ENCODE data around the gene SDF2.

Gene SDF2

GRCh38 chr17:28634206-28634865 lies 27.4 kb downstream of the SDF2 start:
- Histone ChIP-seq H3K18ac (ENCODE audit: low read length) (peak overlapping the region; percentile 15), H2AK5ac (ENCODE audit: low read length) (no peak overlapping the region), H3K36me3 (ENCODE audit: control insufficient read depth in 1 of 2, insufficient read depth in 2 of 2, low read length in 2 of 2) (peaks cover 53 to 80% of the 10 kb centered on the region in 2 experiments), H2BK5ac (ENCODE audit: low read depth, low read length, poor library complexity) (no peak overlapping the region), H3K27me3 (ENCODE audit: insufficient read depth, low read length) (no peaks in the 10 kb centered on the region), H3K4me1 (ENCODE audit: control insufficient read depth in 1 of 2, insufficient read depth in 2 of 2, low read length in 2 of 2) (no peaks in the 10 kb centered on the region), H3K27ac (ENCODE audit: low read depth, low read length) (no peak overlapping the region), H3K79me2 (ENCODE audit: control insufficient read depth, insufficient read depth, low read length, poor library complexity) (no peaks in the 10 kb centered on the region), H2BK120ac (ENCODE audit: insufficient read depth, low read length, poor library complexity) (no peak overlapping the region), H4K91ac (ENCODE audit: low read depth, low read length) (no peak overlapping the region), H3K14ac (ENCODE audit: low read length) (no peak overlapping the region), H4K8ac (ENCODE audit: low read depth, low read length) (no peak overlapping the region), H3K9me3 (ENCODE audit: insufficient read depth, low read depth, low read length) (no peaks in the 10 kb centered on the region), H3K23ac (ENCODE audit: low read length) (no peak overlapping the region), H3K4me3 (ENCODE audit: low read depth, low read length) (no peak overlapping the region), H2AFZ (ENCODE audit: insufficient read depth, low read length, poor library complexity) (no peak overlapping the region), H2BK12ac (ENCODE audit: low read length) (no peak overlapping the region), H3K4me2 (ENCODE audit: low read length) (no peak overlapping the region), H3K9ac (ENCODE audit: low read length) (no peak overlapping the region), H3K4ac (ENCODE audit: low read depth, low read length) (no peak overlapping the region), H4K12ac (ENCODE audit: low read depth, low read length) (no peak overlapping the region), H3K79me1 (ENCODE audit: low read length) (no peaks in the 10 kb centered on the region)
- no CpG with 5 or more reads among the region's 14 CpGs for WGBS (ENCODE audit: extremely low coverage, insufficient coverage, insufficient read length)
- peak; percentile 67 to 90 for DNase-seq

GRCh38 chr17:28626818-28627217 lies 34.9 kb downstream of the SDF2 start:
- no peak overlapping the region for H2AK5ac ChIP-seq (ENCODE audit: low read length)
- no CpG with 5 or more reads among the region's 4 CpGs for WGBS (ENCODE audit: extremely low coverage, insufficient coverage, insufficient read length)
- no peak overlapping the region for H3K23ac ChIP-seq (ENCODE audit: low read length)
- no peaks in the 10 kb centered on the region for H3K9me3 ChIP-seq (ENCODE audit: insufficient read depth, low read depth, low read length)
- H2BK120ac ChIP-seq (ENCODE audit: insufficient read depth, low read length, poor library complexity), result no peak overlapping the region
- no peak overlapping the region for H3K18ac ChIP-seq (ENCODE audit: low read length)
- no peaks in the 10 kb centered on the region for H3K27me3 ChIP-seq (ENCODE audit: insufficient read depth, low read length)
- no peaks in the 10 kb centered on the region for H3K4me1 ChIP-seq (ENCODE audit: control insufficient read depth in 1 of 2, insufficient read depth in 2 of 2, low read length in 2 of 2)
- H3K9ac ChIP-seq (ENCODE audit: low read length), result no peak overlapping the region
- H3K36me3 ChIP-seq (ENCODE audit: control insufficient read depth in 1 of 2, insufficient read depth in 2 of 2, low read length in 2 of 2), result peaks cover 26 to 56% of the 10 kb centered on the region in 2 experiments
- no peak overlapping the region for H3K4me2 ChIP-seq (ENCODE audit: low read length)
- no peak overlapping the region for H3K4ac ChIP-seq (ENCODE audit: low read depth, low read length)
- no peak overlapping the region for H3K4me3 ChIP-seq (ENCODE audit: low read depth, low read length)
- no peak overlapping the region for H2BK12ac ChIP-seq (ENCODE audit: low read length)
- H3K27ac ChIP-seq (ENCODE audit: low read depth, low read length), result no peak overlapping the region
- H3K79me1 ChIP-seq (ENCODE audit: low read length), result no peaks in the 10 kb centered on the region
- DNase-seq, result no peak
- H3K79me2 ChIP-seq (ENCODE audit: control insufficient read depth, insufficient read depth, low read length, poor library complexity), result no peaks in the 10 kb centered on the region
- H4K8ac ChIP-seq (ENCODE audit: low read depth, low read length), result no peak overlapping the region
- no peak overlapping the region for H4K91ac ChIP-seq (ENCODE audit: low read depth, low read length)
- H2BK5ac ChIP-seq (ENCODE audit: low read depth, low read length, poor library complexity), result no peak overlapping the region
- no peak overlapping the region for H3K14ac ChIP-seq (ENCODE audit: low read length)
- no peak overlapping the region for H4K12ac ChIP-seq (ENCODE audit: low read depth, low read length)
- no peak overlapping the region for H2AFZ ChIP-seq (ENCODE audit: insufficient read depth, low read length, poor library complexity)

GRCh38 chr17:28624148-28624547 lies 37.6 kb downstream of the SDF2 start:
- peaks cover 25 to 63% of the 10 kb centered on the region in 2 experiments for H3K36me3 ChIP-seq (ENCODE audit: control insufficient read depth in 1 of 2, insufficient read depth in 2 of 2, low read length in 2 of 2)
- H2BK5ac ChIP-seq (ENCODE audit: low read depth, low read length, poor library complexity), result no peak overlapping the region
- no peaks in the 10 kb centered on the region for H3K4me1 ChIP-seq (ENCODE audit: control insufficient read depth in 1 of 2, insufficient read depth in 2 of 2, low read length in 2 of 2)
- H3K9ac ChIP-seq (ENCODE audit: low read length), result no peak overlapping the region
- H3K4me2 ChIP-seq (ENCODE audit: low read length), result no peak overlapping the region
- no peak overlapping the region for H3K4ac ChIP-seq (ENCODE audit: low read depth, low read length)
- no peak overlapping the region for H2AK5ac ChIP-seq (ENCODE audit: low read length)
- H3K27me3 ChIP-seq (ENCODE audit: insufficient read depth, low read length), result no peaks in the 10 kb centered on the region
- H3K14ac ChIP-seq (ENCODE audit: low read length), result no peak overlapping the region
- no peaks in the 10 kb centered on the region for H3K9me3 ChIP-seq (ENCODE audit: insufficient read depth, low read depth, low read length)
- H2AFZ ChIP-seq (ENCODE audit: insufficient read depth, low read length, poor library complexity), result no peak overlapping the region
- no peak overlapping the region for H2BK12ac ChIP-seq (ENCODE audit: low read length)
- H3K79me1 ChIP-seq (ENCODE audit: low read length), result no peaks in the 10 kb centered on the region
- H4K12ac ChIP-seq (ENCODE audit: low read depth, low read length), result no peak overlapping the region
- no peak overlapping the region for H3K4me3 ChIP-seq (ENCODE audit: low read depth, low read length)
- H3K18ac ChIP-seq (ENCODE audit: low read length), result no peak overlapping the region
- no CpG with 5 or more reads among the region's 2 CpGs for WGBS (ENCODE audit: extremely low coverage, insufficient coverage, insufficient read length)
- no peak overlapping the region for H3K23ac ChIP-seq (ENCODE audit: low read length)
- no peak overlapping the region for H3K27ac ChIP-seq (ENCODE audit: low read depth, low read length)
- H3K79me2 ChIP-seq (ENCODE audit: control insufficient read depth, insufficient read depth, low read length, poor library complexity), result no peaks in the 10 kb centered on the region
- no peak overlapping the region for H4K91ac ChIP-seq (ENCODE audit: low read depth, low read length)
- H2BK120ac ChIP-seq (ENCODE audit: insufficient read depth, low read length, poor library complexity), result no peak overlapping the region
- DNase-seq, result no peak
- H4K8ac ChIP-seq (ENCODE audit: low read depth, low read length), result no peak overlapping the region

GRCh38 chr17:28623696-28624095 lies 38.0 kb downstream of the SDF2 start:
- no peaks in the 10 kb centered on the region for H3K9me3 ChIP-seq (ENCODE audit: insufficient read depth, low read depth, low read length)
- DNase-seq, result no peak
- WGBS (ENCODE audit: extremely low coverage, insufficient coverage, insufficient read length), result no CpG with 5 or more reads among the region's 4 CpGs

More at GRCh38 chr17:28623696-28624095, 38.0 kb downstream of the SDF2 start:
- no peak overlapping the region for H3K23ac ChIP-seq (ENCODE audit: low read length)
- H3K9ac ChIP-seq (ENCODE audit: low read length), result no peak overlapping the region
- no peak overlapping the region for H3K4ac ChIP-seq (ENCODE audit: low read depth, low read length)
- no peak overlapping the region for H3K14ac ChIP-seq (ENCODE audit: low read length)
- H4K12ac ChIP-seq (ENCODE audit: low read depth, low read length), result no peak overlapping the region
- peaks cover 27 to 66% of the 10 kb centered on the region in 2 experiments for H3K36me3 ChIP-seq (ENCODE audit: control insufficient read depth in 1 of 2, insufficient read depth in 2 of 2, low read length in 2 of 2)
- no peak overlapping the region for H4K91ac ChIP-seq (ENCODE audit: low read depth, low read length)
- no peaks in the 10 kb centered on the region for H3K27me3 ChIP-seq (ENCODE audit: insufficient read depth, low read length)
- H4K8ac ChIP-seq (ENCODE audit: low read depth, low read length), result no peak overlapping the region
- H3K4me2 ChIP-seq (ENCODE audit: low read length), result no peak overlapping the region
- H2BK120ac ChIP-seq (ENCODE audit: insufficient read depth, low read length, poor library complexity), result no peak overlapping the region
- H3K18ac ChIP-seq (ENCODE audit: low read length), result no peak overlapping the region
- no peak overlapping the region for H2AFZ ChIP-seq (ENCODE audit: insufficient read depth, low read length, poor library complexity)
- H2BK5ac ChIP-seq (ENCODE audit: low read depth, low read length, poor library complexity), result no peak overlapping the region
- no peak overlapping the region for H3K27ac ChIP-seq (ENCODE audit: low read depth, low read length)
- no peak overlapping the region for H2BK12ac ChIP-seq (ENCODE audit: low read length)
- H3K79me2 ChIP-seq (ENCODE audit: control insufficient read depth, insufficient read depth, low read length, poor library complexity), result no peaks in the 10 kb centered on the region
- H3K79me1 ChIP-seq (ENCODE audit: low read length), result no peaks in the 10 kb centered on the region
- no peaks in the 10 kb centered on the region for H3K4me1 ChIP-seq (ENCODE audit: control insufficient read depth in 1 of 2, insufficient read depth in 2 of 2, low read length in 2 of 2)
- no peak overlapping the region for H3K4me3 ChIP-seq (ENCODE audit: low read depth, low read length)
- no peak overlapping the region for H2AK5ac ChIP-seq (ENCODE audit: low read length)
